Measurements from ENCODE around the gene SDR9C7. TPM values are rescaled to one million over a fixed set of nuclear protein-coding genes. Genes with fewer than 3 reads are reported as not detected.
"Not testable (repeated sequence)": the region's sequence is repeated elsewhere in the genome, so short reads cannot be mapped to it uniquely, and the experiment has no call there.

SDR9C7 gene
- total and polyA plus RNA-seq, 2 experiments from 2014 or later = not detected

GRCh38 chr12:56908136-56908535, 26.1 kb downstream of the SDR9C7 start:
- Histone ChIP-seq H3K27me3 (no peaks in the 10 kb centered on the region), H3K9me2 (replicated peaks; ENCODE audit: insufficient read depth) (no peaks in the 10 kb centered on the region), H2AFZ (no peak overlapping the region), H3K36me3 (replicated peaks; ENCODE audit: insufficient read depth, low read depth) (no peaks in the 10 kb centered on the region), H3K4me2 (no peak overlapping the region), H3K79me2 (no peaks in the 10 kb centered on the region), H4K20me1 (ENCODE audit: insufficient read depth, poor library complexity, severe bottlenecking) (no peaks in the 10 kb centered on the region), H3K27ac (no peak overlapping the region), H3K4me1 (ENCODE audit: insufficient read depth) (no peaks in the 10 kb centered on the region), H3K9me3 (ENCODE audit: low read depth) (no peaks in the 10 kb centered on the region), H3K4me3 (no peak overlapping the region)
- no peak for DNase-seq (ENCODE audit: low spot score)
- 88% methylated on average over 5 of the region's 5 CpGs for WGBS (ENCODE audit: low lambda C conversion rate, missing lambda C conversion rate)
- TF ChIP-seq EZH2phosphoT487 (IDR thresholded peaks at IDR 0.05; ENCODE audit: low read depth, severe bottlenecking, unreplicated experiment) (no peak), EZH2 (IDR thresholded peaks at IDR 0.05; ENCODE audit: borderline replicate concordance) (no peak)
- TF ChIP-seq, protein P1, sequence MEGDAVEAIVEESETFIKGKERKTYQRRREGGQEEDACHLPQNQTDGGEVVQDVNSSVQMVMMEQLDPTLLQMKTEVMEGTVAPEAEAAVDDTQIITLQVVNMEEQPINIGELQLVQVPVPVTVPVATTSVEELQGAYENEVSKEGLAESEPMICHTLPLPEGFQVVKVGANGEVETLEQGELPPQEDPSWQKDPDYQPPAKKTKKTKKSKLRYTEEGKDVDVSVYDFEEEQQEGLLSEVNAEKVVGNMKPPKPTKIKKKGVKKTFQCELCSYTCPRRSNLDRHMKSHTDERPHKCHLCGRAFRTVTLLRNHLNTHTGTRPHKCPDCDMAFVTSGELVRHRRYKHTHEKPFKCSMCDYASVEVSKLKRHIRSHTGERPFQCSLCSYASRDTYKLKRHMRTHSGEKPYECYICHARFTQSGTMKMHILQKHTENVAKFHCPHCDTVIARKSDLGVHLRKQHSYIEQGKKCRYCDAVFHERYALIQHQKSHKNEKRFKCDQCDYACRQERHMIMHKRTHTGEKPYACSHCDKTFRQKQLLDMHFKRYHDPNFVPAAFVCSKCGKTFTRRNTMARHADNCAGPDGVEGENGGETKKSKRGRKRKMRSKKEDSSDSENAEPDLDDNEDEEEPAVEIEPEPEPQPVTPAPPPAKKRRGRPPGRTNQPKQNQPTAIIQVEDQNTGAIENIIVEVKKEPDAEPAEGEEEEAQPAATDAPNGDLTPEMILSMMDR (IDR thresholded peaks at IDR 0.05; ENCODE audit: poor library complexity) = no peak

GRCh38 chr12:56905852-56906251, 28.4 kb downstream of the SDR9C7 start:
- H3K79me2 ChIP-seq = no peaks in the 10 kb centered on the region
- H3K9me2 ChIP-seq (replicated peaks; ENCODE audit: insufficient read depth) = no peaks in the 10 kb centered on the region
- no peak overlapping the region for H3K4me2 ChIP-seq
- no peaks in the 10 kb centered on the region for H4K20me1 ChIP-seq (ENCODE audit: insufficient read depth, poor library complexity, severe bottlenecking)
- H3K4me1 ChIP-seq (ENCODE audit: insufficient read depth) = no peaks in the 10 kb centered on the region
- no peak overlapping the region for H3K4me3 ChIP-seq
- H3K27me3 ChIP-seq = no peaks in the 10 kb centered on the region
- no peak overlapping the region for H3K27ac ChIP-seq
- DNase-seq (ENCODE audit: low spot score) = no peak
- no peak for TF ChIP-seq EZH2 (IDR thresholded peaks at IDR 0.05; ENCODE audit: borderline replicate concordance)
- no peak for TF ChIP-seq EZH2phosphoT487 (IDR thresholded peaks at IDR 0.05; ENCODE audit: low read depth, severe bottlenecking, unreplicated experiment)
- TF ChIP-seq, protein P1 (IDR thresholded peaks at IDR 0.05; ENCODE audit: poor library complexity) = no peak
- no peaks in the 10 kb centered on the region for H3K36me3 ChIP-seq (replicated peaks; ENCODE audit: insufficient read depth, low read depth)
- H3K9me3 ChIP-seq (ENCODE audit: low read depth) = no peaks in the 10 kb centered on the region
- 83% methylated on average over 1 of the region's 1 CpG for WGBS (ENCODE audit: low lambda C conversion rate, missing lambda C conversion rate)
- no peak overlapping the region for H2AFZ ChIP-seq

DNA sequence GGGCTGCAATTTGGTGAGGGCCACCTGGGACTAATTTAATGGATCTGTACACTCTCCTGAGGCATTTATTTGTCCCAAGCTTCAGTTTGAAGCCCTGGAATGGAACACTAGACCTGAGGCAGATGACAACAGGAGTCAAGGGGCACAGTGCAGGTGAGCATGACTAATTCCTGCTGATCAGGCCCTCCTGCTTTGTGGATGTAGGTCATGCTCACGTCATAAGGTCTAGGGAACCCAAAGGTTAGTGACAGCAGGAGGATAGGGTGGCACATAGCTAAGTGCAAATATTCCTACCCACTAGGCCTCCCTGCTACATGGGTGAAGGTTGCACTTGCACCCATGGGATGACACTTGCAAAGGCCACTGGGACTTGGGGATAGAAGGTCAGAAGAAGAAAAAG, 30.8 kb downstream of the SDR9C7 start:
- Histone ChIP-seq H3K36me3 (replicated peaks; ENCODE audit: insufficient read depth, low read depth) (no peaks in the 10 kb centered on the region), H3K4me1 (ENCODE audit: insufficient read depth) (no peaks in the 10 kb centered on the region), H3K27me3 (no peaks in the 10 kb centered on the region), H3K9me3 (ENCODE audit: low read depth) (no peaks in the 10 kb centered on the region), H3K27ac (no peak overlapping the region), H3K79me2 (no peaks in the 10 kb centered on the region), H3K4me3 (no peak overlapping the region), H3K9me2 (replicated peaks; ENCODE audit: insufficient read depth) (no peaks in the 10 kb centered on the region), H4K20me1 (ENCODE audit: insufficient read depth, poor library complexity, severe bottlenecking) (no peaks in the 10 kb centered on the region), H3K4me2 (no peak overlapping the region), H2AFZ (no peak overlapping the region)
- TF ChIP-seq, protein P1 (IDR thresholded peaks at IDR 0.05; ENCODE audit: poor library complexity) = no peak
- no peak for TF ChIP-seq EZH2 (IDR thresholded peaks at IDR 0.05; ENCODE audit: borderline replicate concordance)
- TF ChIP-seq EZH2phosphoT487 (IDR thresholded peaks at IDR 0.05; ENCODE audit: low read depth, severe bottlenecking, unreplicated experiment) = no peak
- no peak for DNase-seq (ENCODE audit: low spot score)
- 26% methylated on average over 1 of the region's 1 CpG for WGBS (ENCODE audit: low lambda C conversion rate, missing lambda C conversion rate)

GRCh38 chr12:56901313-56901712, 32.9 kb downstream of the SDR9C7 start:
- not testable (repeated sequence) for H3K4me1 ChIP-seq (ENCODE audit: insufficient read depth); H3K9me2 ChIP-seq (replicated peaks; ENCODE audit: insufficient read depth); H3K79me2 ChIP-seq; H3K27ac ChIP-seq; H3K27me3 ChIP-seq; H3K4me3 ChIP-seq; H2AFZ ChIP-seq; H3K36me3 ChIP-seq (replicated peaks; ENCODE audit: insufficient read depth, low read depth); DNase-seq (ENCODE audit: low spot score); H3K9me3 ChIP-seq (ENCODE audit: low read depth); H4K20me1 ChIP-seq (ENCODE audit: insufficient read depth, poor library complexity, severe bottlenecking); H3K4me2 ChIP-seq

Data from hepatocyte (in vitro differentiated cells).